GM23338 (cell line): ENCODE results near the gene MAIP1. TPM values are rescaled to one million over a fixed set of nuclear protein-coding genes. Genes with fewer than 3 reads are reported as not detected.
A peak's percentile ranks its signal among the peaks of the same experiment; 100 is the strongest.

Source experiments
- ATAC-seq: fragments of 200-7000 bp; cut with Tn5 transposase; 3 replicates; pipeline ENCODE4 v1.9.1; 2020
- DNase-seq: peaks from one replicate; pipeline ENCODE4 v3.0.0-alpha.2; 2015; ENCODE audit warnings: low spot score
- H2AFZ ChIP-seq: fragments of 200-600 bp; sonication (generic); 2 replicates; pipeline ENCODE4 v1.8.0; 2016; ENCODE audit warnings: antibody characterized with exemption, mild to moderate bottlenecking, moderate library complexity
- H3F3A ChIP-seq: fragments of 200-600 bp; sonication (generic); replicated peaks from 2 replicates; pipeline ENCODE4 v1.8.0; 2017; ENCODE audit warnings: antibody characterized with exemption, mixed run types, low read depth
- H3K27ac ChIP-seq: fragments of 200-600 bp; sonication (generic); 2 replicates; pipeline ENCODE4 v1.6.1; 2016; ENCODE audit warnings: low read depth
- H3K27me3 ChIP-seq: fragments of 200-600 bp; sonication (generic); 2 replicates; pipeline ENCODE4 v1.8.0; 2016; ENCODE audit warnings: mild to moderate bottlenecking, mixed run types, moderate library complexity; ENCODE audit not compliant: insufficient read depth
- H3K36me3 ChIP-seq: fragments of 200-600 bp; sonication (generic); 2 replicates; pipeline ENCODE4 v1.8.0; 2016; ENCODE audit warnings: mild to moderate bottlenecking; ENCODE audit not compliant: insufficient read depth
- H3K4me1 ChIP-seq: fragments of 200-600 bp; sonication (generic); 2 replicates; pipeline ENCODE4 v1.8.0; 2016; ENCODE audit warnings: mild to moderate bottlenecking, moderate library complexity; ENCODE audit not compliant: insufficient read depth
- H3K4me2 ChIP-seq: fragments of 200-600 bp; sonication (generic); 2 replicates; pipeline ENCODE4 v1.7.1; 2017; ENCODE audit warnings: mixed run types
- H3K4me3 ChIP-seq: fragments of 200-600 bp; sonication (generic); 2 replicates; pipeline ENCODE4 v1.6.1; 2016; ENCODE audit warnings: mixed run types
- H3K79me2 ChIP-seq: fragments of 200-600 bp; sonication (generic); replicated peaks from 2 replicates; pipeline ENCODE4 v1.8.0; 2017; ENCODE audit warnings: mild to moderate bottlenecking; ENCODE audit not compliant: insufficient read depth
- H3K9me2 ChIP-seq: fragments of 200-600 bp; sonication (generic); 2 replicates; pipeline ENCODE4 v1.8.0; 2017; ENCODE audit not compliant: insufficient read depth
- H4K20me1 ChIP-seq: fragments of 200-600 bp; sonication (generic); replicated peaks from 2 replicates; pipeline ENCODE4 v1.8.0; 2017; ENCODE audit warnings: mild to moderate bottlenecking; ENCODE audit not compliant: insufficient read depth
- H3K27ac Mint-ChIP-seq: 2 replicates; pipeline ENCODE4 v1.8.0; 2020; ENCODE audit warnings: inconsistent platforms, mild to moderate bottlenecking, moderate library complexity, mixed read lengths
- H3K27me3 Mint-ChIP-seq: 3 replicates; pipeline ENCODE4 v1.8.0; 2022; ENCODE audit warnings: low read depth, mild to moderate bottlenecking, moderate library complexity, mixed read lengths, inconsistent platforms; ENCODE audit not compliant: insufficient read depth, poor library complexity
- H3K36me3 Mint-ChIP-seq: 3 replicates; pipeline ENCODE4 v1.8.0; 2021; ENCODE audit warnings: low read depth, mild to moderate bottlenecking, inconsistent platforms, moderate library complexity, mixed read lengths
- H3K4me1 Mint-ChIP-seq: 3 replicates; pipeline ENCODE4 v1.8.0; 2020; ENCODE audit warnings: mild to moderate bottlenecking, inconsistent platforms, mixed read lengths
- H3K4me3 Mint-ChIP-seq: 3 replicates; pipeline ENCODE4 v1.8.0; 2021; ENCODE audit warnings: moderate library complexity, mild to moderate bottlenecking, inconsistent platforms, mixed read lengths
- H3K9me3 Mint-ChIP-seq: 3 replicates; pipeline ENCODE4 v1.8.0; 2020; ENCODE audit warnings: moderate library complexity, mild to moderate bottlenecking, inconsistent platforms, mixed read lengths
- ETS1 ChIP-seq: IDR thresholded peaks from 2 replicates; pipeline ENCODE4 v1.6.1; 2016; ENCODE audit warnings: antibody characterized with exemption
- EZH2phosphoT487 ChIP-seq: fragments of 200-600 bp; sonication (generic); IDR thresholded peaks from one replicate; pipeline ENCODE4 v1.8.1; 2018; ENCODE audit warnings: antibody characterized with exemption; ENCODE audit not compliant: unreplicated experiment
- JUNB ChIP-seq: IDR thresholded peaks from one replicate; pipeline ENCODE4 v1.6.1; 2016; ENCODE audit warnings: antibody characterized with exemption; ENCODE audit not compliant: unreplicated experiment
- NANOG ChIP-seq: IDR thresholded peaks from 2 replicates; pipeline ENCODE4 v1.6.1; 2016; ENCODE audit warnings: antibody characterized with exemption, borderline replicate concordance
- POLR2AphosphoS5 ChIP-seq: IDR thresholded peaks from 2 replicates; pipeline ENCODE4 v1.6.1; 2016; ENCODE audit warnings: antibody characterized with exemption, low read depth
- ZNF114 ChIP-seq: fragments of 250-450 bp; sonication (Bioruptor Pico); IDR thresholded peaks from 2 replicates; pipeline ENCODE4 v1.5.0; 2020; ENCODE audit warnings: mild to moderate bottlenecking, moderate library complexity
- ZNF462 ChIP-seq: fragments of 250-450 bp; sonication (Bioruptor Pico); IDR thresholded peaks from 2 replicates; pipeline ENCODE4 v1.5.0; 2020; ENCODE audit warnings: mild to moderate bottlenecking, moderate library complexity
- polyA plus RNA-seq: library from polyadenylated mRNA; unstranded; fragments of >200 nt; fragmentation: Nextera tagmentation; extraction: Ambion mirVana; gene quantifications from 2 replicates; pipeline ENCODE4 v1.2.1, GENCODE V29; 2016
- total RNA-seq: library from RNA; depleted of rRNA; stranded (reverse); fragments of >200 nt; shearing (Covaris generic); gene quantifications from 2 replicates; pipeline ENCODE4 v1.2.3, GENCODE V29; 2014
- TF ChIP-seq, protein P1 (sequence below), 2 experiments: fragments of 200-600 bp in 1 of 2; sonication (generic) in 1 of 2; conservative IDR thresholded peaks; 2 replicates each; pipeline versions ENCODE4 v1.5.1 to v1.6.1; 2016 to 2017; ENCODE audit warnings: antibody characterized with exemption in 2 of 2, low read depth in 2 of 2, mild to moderate bottlenecking in 2 of 2, moderate library complexity in 1 of 2

Gene MAIP1
- total and polyA plus RNA-seq, 2 experiments from 2014 or later: 36.0 to 41.9 TPM

DNA sequence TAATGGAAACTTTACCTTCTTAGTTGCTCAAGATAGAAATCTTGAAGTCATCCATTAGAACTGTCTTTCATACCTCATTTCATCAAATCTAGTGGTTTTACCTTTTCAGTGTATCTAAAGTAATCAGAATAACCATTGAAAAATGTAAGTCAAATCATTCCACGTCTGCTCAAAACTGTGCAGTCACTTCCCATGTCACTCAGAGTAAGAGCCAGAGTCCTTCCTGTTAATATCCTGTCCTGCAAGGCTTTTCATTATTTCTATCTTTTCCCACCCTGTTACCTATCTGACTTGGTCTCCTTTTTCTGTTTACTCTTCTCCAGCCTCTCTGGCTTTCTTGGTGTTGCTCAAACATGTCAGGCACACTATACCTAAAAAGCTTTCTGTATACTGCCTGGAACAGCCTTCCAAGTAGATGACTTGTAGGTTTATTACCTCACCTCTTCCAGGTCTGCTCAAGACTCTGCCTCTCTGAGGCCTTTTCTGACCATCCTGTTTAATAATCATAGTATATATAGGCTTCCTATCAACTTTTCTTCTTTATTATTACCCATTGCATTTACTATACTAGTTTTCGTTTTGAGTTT is 40.9 kb upstream of the MAIP1 start:
- Histone ChIP-seq H3K9me2 (no peaks in the 10 kb centered on the region), H3K4me3 (peak overlapping the region; percentile 12; the same call in 1 of the 2 replicates), H3K36me3 (peaks cover 39% of the 10 kb centered on the region), H3K4me2 (peak overlapping the region; percentile 56; the same call in 1 of the 2 replicates), H3K27ac (no peak overlapping the region), H3K4me1 (peaks cover 21% of the 10 kb centered on the region), H3K27me3 (no peaks in the 10 kb centered on the region), H3K79me2 (peaks cover 79% of the 10 kb centered on the region), H2AFZ (no peak overlapping the region), H3F3A (no peaks in the 10 kb centered on the region), H4K20me1 (peaks cover 27% of the 10 kb centered on the region)
- Mint-ChIP-seq H3K27me3 (peaks cover 12% of the 10 kb centered on the region), H3K27ac (no peak overlapping the region), H3K4me3 (peak overlapping the region; percentile 57), H3K36me3 (peaks cover 64% of the 10 kb centered on the region), H3K4me1 (peaks cover 20% of the 10 kb centered on the region), H3K9me3 (peaks cover 31% of the 10 kb centered on the region)
- ATAC-seq (no peak), DNase-seq (no peak)
- TF ChIP-seq, protein P1, sequence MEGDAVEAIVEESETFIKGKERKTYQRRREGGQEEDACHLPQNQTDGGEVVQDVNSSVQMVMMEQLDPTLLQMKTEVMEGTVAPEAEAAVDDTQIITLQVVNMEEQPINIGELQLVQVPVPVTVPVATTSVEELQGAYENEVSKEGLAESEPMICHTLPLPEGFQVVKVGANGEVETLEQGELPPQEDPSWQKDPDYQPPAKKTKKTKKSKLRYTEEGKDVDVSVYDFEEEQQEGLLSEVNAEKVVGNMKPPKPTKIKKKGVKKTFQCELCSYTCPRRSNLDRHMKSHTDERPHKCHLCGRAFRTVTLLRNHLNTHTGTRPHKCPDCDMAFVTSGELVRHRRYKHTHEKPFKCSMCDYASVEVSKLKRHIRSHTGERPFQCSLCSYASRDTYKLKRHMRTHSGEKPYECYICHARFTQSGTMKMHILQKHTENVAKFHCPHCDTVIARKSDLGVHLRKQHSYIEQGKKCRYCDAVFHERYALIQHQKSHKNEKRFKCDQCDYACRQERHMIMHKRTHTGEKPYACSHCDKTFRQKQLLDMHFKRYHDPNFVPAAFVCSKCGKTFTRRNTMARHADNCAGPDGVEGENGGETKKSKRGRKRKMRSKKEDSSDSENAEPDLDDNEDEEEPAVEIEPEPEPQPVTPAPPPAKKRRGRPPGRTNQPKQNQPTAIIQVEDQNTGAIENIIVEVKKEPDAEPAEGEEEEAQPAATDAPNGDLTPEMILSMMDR (conservative IDR thresholded peaks at IDR 0.05; ENCODE audit: low read depth in 2 of 2): no peak
- no peak for TF ChIP-seq JUNB
- no peak for TF ChIP-seq EZH2phosphoT487
- no peak for TF ChIP-seq ZNF114 (CRISPR knock-in tag)
- no peak for TF ChIP-seq NANOG
- no peak for TF ChIP-seq ETS1

DNA sequence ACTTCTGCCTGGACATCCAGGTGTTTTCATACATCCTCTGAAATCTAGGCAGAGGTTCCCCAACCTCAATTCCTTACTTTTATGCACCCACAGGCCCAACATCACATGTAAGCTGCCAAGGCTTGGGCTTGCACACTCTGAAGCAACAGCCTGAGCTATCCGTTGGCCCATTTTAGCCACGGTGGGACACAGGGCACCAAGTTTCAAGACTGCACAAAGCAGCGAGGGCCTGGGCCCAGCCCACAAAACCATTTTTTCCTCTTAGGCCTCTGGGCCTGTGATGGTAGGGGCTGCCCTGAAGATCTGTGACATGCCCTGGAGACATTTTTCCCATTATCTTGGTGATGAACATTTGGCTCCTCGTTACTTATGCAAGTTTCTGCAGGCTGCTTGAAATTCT is 38.4 kb upstream of the MAIP1 start:
- H3K4me2 ChIP-seq: no peak overlapping the region
- H2AFZ ChIP-seq: no peak overlapping the region
- peaks cover 44% of the 10 kb centered on the region for H4K20me1 ChIP-seq
- no peak overlapping the region for H3K27ac ChIP-seq
- H3K36me3 ChIP-seq: peaks cover 39% of the 10 kb centered on the region
- no peaks in the 10 kb centered on the region for H3F3A ChIP-seq
- DNase-seq (peak; percentile 8), ATAC-seq (no peak)
- H3K4me3 Mint-ChIP-seq: no peak overlapping the region
- peaks cover 31% of the 10 kb centered on the region for H3K9me3 Mint-ChIP-seq
- peaks cover 16% of the 10 kb centered on the region for H3K4me1 Mint-ChIP-seq
- H3K4me1 ChIP-seq: peaks cover 24% of the 10 kb centered on the region
- no peaks in the 10 kb centered on the region for H3K27me3 ChIP-seq
- peaks cover 74% of the 10 kb centered on the region for H3K36me3 Mint-ChIP-seq
- no peak overlapping the region for H3K27ac Mint-ChIP-seq
- H3K27me3 Mint-ChIP-seq: peaks cover 8% of the 10 kb centered on the region
- peaks cover 94% of the 10 kb centered on the region for H3K79me2 ChIP-seq
- no peaks in the 10 kb centered on the region for H3K9me2 ChIP-seq
- no peak overlapping the region for H3K4me3 ChIP-seq
- TF ChIP-seq ETS1: no peak
- TF ChIP-seq POLR2AphosphoS5: no peak
- no peak for TF ChIP-seq ZNF462 (CRISPR knock-in tag)
